ENCODE results near the gene CCDC90B.
"Not testable (repeated sequence)": the region's sequence is repeated elsewhere in the genome, so short reads cannot be mapped to it uniquely, and the experiment has no call there.

CCDC90B gene, protein sequence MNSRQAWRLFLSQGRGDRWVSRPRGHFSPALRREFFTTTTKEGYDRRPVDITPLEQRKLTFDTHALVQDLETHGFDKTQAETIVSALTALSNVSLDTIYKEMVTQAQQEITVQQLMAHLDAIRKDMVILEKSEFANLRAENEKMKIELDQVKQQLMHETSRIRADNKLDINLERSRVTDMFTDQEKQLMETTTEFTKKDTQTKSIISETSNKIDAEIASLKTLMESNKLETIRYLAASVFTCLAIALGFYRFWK

DNA sequence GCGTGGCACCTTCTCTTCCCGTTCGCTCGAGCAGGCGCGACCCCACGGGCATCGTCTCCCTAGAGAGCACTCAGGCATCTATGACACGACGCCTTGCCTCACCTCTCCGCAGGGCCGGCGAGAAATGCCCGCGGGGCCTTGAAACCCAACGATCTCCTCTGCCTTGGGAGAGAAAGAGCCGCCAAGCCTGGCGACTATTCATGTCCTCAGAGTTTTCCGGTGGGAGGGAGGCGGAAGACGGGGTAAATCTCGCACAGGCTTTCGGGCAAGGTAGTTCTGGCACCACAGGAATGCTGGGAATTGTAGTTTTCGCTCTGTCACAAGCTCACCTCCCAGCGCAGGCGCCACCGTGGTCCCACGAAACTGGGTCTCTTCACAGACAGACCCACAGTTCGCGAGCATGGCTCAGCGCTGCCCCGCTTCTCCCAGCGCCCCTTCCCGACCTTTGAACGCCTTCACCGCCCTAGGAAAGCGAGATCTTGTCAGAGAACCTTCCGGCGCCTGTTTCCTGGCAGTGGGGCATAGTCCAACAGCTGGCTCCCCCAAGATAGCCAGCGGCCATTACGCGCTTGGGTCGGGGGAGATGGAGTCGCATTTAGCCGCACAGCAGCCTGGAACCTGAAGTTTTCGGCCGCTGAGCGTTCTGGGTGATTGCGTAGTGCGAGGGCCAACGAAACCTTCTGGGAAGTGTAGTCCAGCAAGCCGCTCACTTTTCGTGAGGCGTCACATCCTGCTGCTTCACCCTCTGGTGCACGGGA lies at the start of gene CCDC90B:
Gene CCDC90B, minus strand, starts transcription at position 597 of the 758 bp plus-strand sequence. Its CDS starts 395 bp downstream, at position 202.
- DNase-seq: peak; percentile 95

DNA sequence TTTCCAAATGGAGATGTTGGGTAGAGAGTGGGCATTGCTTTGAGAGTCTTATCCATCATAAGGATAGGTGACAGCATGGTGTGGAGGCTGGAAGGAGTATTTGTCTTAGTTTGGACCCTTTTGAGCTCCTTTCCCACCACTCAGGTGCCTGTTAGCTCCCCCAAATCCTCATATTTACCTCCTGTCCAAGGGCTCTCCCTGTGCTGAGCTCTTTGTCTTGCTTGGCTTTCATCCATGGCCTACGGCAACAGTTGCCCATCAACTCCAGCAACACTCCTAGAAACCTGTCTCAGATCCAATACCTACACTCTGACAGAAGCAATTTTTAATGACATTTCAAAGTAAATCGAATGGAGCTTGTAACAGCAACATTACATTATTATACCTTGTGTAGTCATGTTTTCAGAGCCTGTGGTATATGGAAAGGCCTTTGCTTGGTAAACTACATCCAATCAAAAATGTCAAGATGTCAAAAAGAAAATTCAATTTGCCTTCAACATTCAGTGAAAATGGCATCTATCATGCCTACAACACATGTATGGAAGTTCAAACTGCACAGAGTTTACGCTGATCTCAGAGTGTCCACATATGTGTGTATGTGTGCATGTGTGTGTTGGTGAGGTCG lies 49.4 kb upstream of the CCDC90B start:
- DNase-seq: no peak

DNA sequence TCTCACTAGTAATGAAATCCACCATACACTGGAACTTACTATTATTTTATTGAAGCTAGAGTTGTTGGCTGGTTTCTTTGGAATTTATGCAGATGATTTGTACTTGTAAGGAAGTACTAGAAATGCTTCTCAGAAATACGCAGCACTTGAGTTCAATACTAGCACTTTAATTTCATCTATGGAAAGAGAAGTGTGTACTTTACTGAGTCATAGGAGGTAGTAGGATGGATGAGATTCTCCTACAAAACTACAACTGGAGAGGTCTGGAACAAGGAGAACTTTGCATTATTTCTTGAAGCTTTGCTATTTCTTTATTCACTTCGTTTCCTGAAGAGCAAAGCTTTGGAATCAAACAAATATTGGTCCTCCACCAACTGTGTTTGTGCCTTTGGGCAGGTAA lies 44.1 kb upstream of the CCDC90B start:
- no peak for DNase-seq

DNA sequence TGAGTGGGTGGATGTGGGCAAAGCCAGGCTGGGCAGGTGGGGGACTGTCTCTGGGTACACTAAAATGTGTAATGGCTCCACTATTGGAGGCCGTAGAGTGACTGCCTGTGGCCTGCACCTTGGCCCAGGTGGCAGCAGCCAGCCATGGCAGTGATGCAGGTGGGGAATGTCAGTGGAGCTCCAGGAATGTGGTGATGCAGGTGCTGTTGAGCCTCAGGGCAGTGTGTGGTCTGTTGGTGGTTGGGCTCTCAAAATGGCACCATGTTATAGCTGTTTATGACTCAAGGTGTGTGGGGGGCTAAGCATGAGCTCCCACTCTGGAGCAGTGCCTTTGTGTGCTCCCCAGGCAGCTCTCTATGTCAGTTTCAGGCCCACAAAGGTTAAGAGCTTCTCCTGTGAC lies 40.2 kb upstream of the CCDC90B start:
- DNase-seq: no peak

DNA sequence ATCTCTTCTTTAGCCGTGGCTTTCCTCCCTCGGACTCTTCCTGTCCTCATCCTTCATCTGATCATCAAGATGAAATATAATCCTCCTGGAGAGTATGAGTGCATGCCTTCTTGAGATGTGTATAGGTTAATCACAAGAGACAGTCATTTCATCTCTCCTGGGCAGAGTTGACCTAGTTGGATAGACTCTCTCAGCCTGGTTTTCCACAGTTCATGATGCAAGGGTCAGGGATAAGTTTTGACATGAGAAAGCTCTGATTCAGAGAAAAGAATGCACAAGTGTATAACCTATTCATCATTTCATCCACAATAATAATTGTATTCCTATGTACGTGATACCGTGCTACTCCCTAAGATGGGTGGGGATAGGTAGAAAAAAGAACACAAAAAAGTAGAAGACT lies 33.2 kb upstream of the CCDC90B start:
- DNase-seq: no peak

DNA sequence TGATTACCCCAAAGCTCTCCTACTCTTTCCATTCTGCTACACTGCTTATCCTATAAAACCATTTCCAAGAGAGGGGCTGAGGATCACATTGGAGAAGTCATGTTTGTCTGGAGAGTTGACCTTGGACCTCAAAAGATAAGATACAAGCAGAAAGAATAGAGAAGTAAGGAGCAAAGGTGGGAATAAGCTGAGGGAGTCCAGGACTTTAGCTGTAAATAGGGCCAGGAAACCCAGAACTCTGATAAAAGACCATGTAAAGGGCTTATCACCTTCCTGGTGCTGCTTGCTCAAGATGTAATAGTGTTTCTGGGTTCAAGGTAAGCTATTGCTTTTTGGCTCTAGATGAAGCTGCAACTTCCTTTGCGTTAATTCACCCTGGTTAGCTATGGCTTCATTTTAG lies 32.8 kb upstream of the CCDC90B start:
- DNase-seq: no peak

DNA sequence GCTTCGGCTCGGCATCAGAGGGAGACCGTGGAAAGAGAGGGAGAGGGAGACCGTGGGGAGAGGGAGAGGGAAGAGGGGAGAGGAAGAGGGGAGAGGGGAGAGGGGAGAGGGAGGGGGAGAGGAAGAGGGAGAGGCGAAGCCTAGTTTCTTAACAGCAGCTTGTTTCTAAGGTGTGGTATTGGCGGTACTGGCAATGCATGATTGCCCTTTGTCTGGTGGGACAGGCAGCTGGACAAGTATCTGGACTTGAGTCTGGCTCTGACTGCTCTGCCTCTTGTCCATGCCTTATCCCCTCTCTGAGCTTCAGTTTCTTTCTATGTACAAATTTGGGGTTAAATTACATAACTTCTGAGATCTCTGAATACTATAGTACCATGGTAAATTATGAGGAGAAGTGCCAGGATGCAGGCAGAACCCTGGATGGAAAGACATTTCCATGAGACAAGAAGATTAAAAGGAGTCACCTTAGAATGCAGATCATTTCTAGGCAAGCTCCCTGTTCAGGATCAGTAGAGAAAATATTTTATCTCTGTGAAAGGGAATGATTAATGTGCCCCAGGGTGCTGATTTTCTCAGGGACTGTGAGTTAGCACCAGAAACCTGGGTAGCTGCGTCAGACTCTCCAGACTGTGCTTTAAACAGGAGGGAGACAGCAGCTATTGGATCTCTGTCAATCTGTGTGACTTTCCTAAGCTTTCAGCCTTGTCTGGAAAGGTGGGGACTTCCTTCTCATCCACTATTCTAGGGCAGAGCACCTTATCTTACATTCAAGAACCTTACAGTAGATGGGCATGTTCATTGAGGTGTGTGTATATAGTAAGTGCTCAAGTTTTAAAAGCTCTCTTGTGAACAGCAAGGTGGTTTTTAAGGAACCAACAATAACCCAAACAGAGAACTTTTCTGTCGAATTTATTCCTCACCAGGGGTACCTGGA lies 31.9 kb upstream of the CCDC90B start:
- DNase-seq: no peak

DNA sequence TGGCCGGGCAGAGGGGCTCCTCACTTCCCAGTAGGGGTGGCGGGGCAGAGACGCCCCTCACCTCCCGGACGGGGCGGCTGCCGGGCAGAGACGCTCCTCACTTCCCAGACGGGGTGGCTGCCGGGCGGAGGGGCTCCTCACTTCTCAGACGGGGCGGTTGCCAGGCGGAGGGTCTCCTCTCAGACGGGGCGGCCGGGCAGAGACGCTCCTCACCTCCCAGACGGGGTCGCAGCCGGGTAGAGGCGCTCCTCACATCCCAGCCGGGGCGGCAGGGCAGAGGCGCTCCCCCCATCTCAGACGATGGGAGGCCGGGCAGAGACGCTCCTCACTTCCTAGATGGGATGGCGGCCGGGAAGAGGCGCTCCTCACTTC lies 30.7 kb upstream of the CCDC90B start:
- DNase-seq: not testable (repeated sequence)

DNA sequence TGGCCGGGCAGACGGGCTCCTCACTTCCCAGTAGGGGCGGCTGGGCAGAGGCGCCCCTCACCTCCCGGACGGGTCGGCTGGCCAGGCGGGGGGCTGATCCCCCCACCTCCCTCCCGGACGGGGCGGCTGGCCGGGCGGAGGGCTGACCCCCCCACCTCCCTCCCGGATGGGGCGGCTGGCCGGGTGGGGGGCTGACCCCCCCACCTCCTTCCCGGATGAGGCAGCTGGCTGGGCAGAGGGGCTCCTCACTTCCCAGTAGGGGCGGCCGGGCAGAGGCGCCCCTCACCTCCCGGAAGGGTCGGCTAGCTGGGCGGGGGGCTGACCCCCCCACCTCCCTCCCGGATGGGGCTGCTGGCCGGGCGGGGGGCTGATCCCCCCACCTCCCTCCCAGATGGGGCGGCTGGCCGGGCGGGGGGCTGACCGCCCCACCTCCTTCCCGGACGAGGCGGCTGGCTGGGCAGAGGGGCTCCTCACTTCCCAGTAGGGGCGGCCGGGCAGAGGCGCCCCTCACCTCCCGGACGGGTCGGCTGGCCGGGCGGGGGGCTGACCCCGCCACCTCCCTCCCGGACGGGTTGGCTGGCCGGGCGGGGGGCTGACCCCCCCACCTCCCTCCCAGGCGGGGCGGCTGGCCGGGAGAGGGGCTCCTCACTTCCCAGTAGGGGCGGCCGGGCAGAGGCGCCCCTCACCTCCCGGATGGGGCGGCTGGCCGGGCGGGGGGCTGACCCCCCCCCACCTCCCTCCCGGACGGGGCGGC lies 30.2 kb upstream of the CCDC90B start:
- not testable (repeated sequence) for DNase-seq

DNA sequence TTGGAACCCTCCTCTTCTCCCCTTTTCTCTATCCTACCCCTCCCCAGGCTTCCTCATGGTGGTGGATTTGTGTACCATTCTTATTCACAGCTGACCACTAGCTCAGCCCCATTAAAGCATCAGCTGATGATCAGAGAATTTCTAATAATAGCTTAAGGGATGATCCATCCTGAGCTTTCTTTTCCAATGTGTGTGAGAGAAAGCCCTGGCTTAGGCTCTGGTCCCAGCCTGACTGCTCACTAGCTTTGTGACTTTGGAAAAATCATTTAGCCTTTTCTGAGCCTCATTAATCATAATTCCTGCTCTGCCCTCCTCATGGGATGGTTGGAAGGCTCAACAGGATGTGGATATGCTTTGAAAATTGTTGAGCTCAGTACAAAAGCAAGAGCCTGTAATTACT lies 26.3 kb upstream of the CCDC90B start:
- no peak for DNase-seq

DNA sequence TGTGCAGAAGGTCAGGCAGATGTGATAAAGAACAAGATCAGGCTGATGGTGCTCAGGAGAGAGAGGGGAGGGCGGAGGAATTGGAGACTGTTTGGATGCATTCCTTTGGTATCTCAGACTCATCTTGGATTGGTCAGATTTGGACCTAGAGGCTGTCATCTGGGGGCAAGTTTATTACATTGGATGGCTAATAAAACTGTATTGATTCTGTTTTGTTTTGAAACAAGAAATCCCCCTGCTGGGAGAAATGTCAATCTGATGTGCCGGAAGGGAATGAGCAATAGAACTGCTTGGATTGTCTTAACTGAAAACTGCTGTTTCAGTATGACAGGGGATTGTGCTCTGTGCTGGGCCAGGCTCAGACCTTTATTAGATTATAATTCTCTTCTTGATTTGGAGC lies 25.5 kb upstream of the CCDC90B start:
- no peak for DNase-seq

DNA sequence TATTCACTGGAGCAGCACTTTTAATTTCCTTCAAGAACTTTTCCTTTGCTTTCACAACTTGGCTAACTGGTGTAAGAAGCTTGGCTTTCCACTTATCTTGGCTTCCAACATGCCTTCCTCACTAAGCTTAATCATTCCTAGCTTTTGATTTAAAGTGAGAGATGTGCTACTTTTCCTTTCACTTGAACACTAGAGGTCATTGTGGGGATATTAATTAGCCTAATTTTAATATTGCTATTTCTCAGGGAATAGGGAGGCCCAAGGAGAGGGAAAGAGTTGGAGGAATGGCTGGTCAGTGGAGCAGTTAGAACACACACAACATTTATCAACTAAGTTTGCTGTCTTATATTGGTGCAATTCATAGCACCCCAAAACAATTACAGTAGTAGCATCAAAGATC lies 24.6 kb upstream of the CCDC90B start:
- DNase-seq: no peak

DNA sequence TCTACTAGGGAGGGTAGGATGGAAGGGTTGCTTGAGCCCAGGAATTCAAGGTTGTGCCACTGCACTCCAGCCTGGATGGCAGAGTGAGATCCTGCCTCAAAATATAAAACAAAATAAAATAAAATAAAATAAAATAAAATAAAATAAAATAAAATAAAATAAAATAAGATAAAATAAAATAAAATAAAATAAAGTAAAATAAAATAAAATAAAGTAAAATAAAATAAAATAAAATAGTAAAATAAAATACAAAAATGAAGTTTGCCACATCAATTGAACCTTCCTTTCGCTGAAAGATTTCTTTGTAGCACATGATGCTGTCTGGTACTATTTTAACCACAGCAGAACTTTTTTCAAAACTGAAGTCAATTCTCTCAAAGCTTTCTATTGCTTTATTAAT lies 22.4 kb upstream of the CCDC90B start:
- not testable (repeated sequence) for DNase-seq

DNA sequence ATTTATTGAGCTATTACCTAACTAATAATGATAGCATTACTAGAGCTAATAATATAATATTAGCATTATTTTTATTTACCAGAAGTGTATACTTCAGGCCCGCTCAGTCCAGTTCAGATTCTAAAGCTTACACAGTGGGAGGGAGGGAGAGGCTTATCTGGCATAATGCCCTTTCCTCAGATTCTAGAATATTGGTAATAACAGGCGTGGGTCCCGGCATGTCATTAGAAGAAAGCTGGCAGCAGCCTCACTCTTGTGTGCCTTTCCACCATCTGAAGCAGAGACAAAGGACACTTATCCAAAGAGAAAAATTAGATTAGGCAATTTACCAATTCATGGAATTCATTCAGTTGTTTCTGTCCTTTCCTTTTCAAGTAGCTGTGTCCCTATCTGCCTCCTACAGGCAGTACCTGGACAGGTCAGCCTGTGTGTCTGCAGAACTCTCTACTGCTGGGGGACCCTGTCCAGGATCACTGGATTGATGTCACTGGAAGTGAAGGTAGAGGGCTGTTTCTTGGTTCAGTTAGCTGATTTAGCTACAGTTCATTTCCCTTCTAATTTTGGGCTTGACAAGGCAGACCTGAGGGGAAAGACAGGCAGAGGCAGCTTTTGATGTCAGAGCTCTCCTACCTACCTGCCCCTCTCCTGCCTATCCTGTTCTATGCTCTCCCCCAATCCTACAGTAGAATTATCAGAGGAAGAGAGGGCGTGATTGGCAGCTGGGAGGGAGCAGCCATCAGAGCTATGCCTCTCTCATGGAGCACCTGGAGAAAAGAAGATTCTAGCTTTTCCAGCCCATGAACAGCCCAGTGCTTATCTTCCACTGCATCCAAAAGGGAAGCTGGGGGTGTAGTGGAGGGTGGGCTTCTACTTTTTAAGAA lies 20.3 kb upstream of the CCDC90B start:
- no peak for DNase-seq

DNA sequence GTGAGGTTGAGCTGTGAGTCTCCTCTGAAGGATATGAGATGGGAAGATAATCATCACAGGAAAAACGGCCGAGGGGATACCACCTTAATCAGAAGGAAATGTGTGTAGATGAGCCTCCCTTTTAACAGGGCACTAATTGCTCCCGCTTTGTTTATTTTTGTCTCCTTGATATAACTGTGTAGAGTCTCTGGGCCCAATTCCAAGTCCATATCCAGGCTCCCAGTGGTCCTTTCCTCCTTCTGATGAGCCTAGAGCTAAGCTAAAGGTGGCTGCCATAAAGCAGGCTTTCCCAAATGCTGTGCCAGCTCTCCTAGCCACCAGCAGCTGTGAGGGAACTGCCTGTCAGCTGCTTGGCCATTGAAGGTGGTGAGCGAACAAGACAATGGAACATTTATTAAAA lies 17.1 kb upstream of the CCDC90B start:
- no peak for DNase-seq

DNA sequence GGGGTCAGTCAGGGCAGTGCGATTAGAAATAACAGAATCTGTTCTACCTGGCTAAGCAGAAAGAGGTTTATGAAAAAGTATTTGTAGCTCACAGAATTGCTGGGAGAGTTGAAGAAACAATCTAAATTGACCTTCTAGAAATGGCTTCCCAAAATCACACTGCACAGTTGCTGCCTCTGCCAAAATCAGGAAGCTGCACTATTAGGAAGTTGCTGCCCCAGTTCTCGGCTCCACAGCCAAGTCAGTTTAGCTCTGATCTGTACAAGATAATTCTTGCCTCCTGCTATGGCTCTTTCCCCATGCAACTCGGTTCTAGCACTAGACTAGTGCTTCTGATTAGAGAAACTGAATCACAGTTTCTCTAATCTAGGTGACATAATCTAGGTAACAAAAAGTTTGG lies 16.0 kb upstream of the CCDC90B start:
- no peak for DNase-seq

DNA sequence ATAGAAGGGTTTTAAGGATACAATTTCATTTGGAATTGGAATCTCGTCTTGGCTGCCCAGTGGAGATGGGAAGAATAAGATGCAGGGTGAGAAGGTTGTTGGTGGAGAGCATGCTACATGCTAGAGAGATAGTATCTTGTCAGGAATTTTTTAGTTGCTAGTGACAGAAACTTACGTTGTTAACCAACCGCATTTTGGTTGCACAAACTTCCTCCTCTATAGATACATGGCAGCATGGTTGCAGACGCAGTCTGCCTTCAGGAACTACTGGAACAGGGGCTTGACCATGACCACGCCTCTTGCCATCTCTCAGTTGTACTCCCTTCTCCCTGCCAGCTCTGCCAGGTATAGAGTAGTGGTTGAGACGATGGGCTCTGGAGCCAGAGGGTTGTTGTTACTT lies 13.5 kb upstream of the CCDC90B start:
- no peak for DNase-seq

DNA sequence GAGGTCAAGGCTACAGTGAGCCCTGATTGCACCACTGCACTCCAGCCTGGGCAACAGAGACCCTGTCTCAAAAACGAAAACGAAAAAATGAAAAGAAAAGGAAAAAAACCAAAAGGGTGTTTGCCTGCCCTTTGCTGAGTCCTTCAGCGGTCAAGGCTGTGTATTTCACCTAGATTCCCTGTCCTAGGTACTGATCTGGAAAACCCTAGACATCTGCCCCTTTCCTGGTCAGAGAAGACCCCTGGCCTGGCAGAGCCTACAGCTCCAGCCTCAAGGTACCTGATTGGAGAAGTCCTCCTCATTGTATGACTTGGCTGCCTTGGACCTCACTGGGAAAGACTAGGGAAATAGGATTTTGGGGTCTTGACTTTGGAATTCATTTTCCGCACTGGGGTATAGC lies 8.0 kb upstream of the CCDC90B start:
- no peak for DNase-seq

DNA sequence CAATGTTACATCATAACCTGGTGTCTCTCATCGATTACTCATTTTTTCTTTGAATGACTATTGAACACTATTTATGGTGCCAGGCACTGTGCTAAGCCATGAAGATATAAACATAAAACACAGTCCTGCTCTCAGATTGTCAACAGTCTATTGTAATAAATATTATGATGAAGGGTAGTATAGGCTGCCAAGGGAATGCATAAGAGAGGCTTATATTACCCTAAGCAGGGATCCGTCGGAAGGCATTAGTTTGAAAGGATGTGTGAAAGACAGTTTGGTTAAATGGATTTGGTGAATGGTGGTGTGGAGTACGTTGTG lies 7.2 kb upstream of the CCDC90B start:
- DNase-seq: no peak

DNA sequence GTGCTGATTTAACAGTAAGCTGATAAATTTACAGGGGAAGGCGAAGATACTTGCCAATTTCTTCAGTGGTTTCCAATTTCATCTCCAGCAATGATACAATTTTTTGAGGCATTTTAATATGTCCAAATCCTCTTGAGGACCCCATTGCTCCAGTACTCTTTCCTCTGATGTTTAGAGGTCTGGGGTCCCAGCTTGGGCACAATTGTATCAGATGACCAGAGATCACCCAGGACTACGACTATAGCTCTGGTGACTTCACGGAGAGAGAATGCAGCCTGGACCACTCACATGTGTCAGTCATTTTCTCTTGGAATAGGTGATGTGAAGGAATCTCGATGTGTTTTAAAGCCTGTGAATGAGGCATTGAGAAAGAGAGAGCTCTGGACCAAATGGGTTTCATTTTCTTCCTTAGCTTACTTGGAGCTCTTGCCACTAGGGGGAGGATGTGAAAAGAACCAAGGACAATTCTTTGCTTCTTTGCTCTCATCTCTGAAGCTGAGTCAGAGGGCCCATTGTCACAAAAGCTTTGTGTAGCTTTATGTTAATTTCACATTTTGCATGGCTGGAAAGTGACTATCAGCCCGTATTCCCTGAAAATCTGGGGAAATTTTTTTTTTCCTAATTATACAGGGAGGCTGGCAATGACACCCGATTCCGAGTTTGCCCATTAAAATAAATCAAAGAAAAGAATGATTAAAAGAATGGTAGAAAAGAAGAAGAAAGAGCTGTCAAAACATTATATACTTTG lies 6.7 kb upstream of the CCDC90B start:
- DNase-seq: peak; percentile 31

DNA sequence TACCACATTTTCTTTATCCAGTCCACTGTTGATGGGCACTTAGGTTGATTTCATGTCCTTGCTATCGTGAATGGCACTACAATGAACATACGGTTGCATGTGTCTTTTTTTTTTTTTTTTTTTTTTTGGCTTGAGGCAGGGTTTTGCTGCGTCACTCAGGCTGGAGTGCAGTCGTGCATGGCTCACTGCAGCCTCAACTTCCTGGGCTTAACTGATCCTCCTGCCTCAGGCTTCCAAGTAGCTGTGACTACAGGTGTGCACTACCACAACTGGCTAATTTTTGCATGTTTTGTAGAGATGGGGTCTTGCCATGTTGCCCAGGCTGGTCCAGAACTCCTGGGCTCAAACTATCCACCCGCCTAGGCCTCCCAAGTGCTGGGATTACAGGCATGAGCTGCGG lies 1.5 kb upstream of the CCDC90B start:
- no peak for DNase-seq
